Smooth muscle cell (in vitro differentiated cells): ENCODE data around the gene FBXO48. TPM values are rescaled to one million over a fixed set of nuclear protein-coding genes. Genes with fewer than 3 reads are reported as not detected.
A peak's percentile ranks its signal among the peaks of the same experiment; 100 is the strongest.

Experiments used
- DNase-seq: peaks from one replicate; lab custom pipeline; 2025; ENCODE audit not compliant: unreplicated experiment; lab: John Stamatoyannopoulos, UW
- H2AFZ ChIP-seq: fragments of 200-600 bp; sonication (generic); 2 replicates; pipeline ENCODE4 v1.6.0; 2016; ENCODE audit warnings: antibody characterized with exemption, low read depth, mild to moderate bottlenecking
- H3F3A ChIP-seq: fragments of 200-600 bp; sonication (generic); 2 replicates; pipeline ENCODE4 v1.6.0; 2017; ENCODE audit warnings: antibody characterized with exemption, low read depth
- H3K27ac ChIP-seq: fragments of 200-600 bp; sonication (generic); 2 replicates; pipeline ENCODE4 v1.5.1; 2016; ENCODE audit warnings: low read depth, mild to moderate bottlenecking
- H3K27me3 ChIP-seq: fragments of 200-600 bp; sonication (generic); 2 replicates; pipeline ENCODE4 v1.6.1; 2016; ENCODE audit warnings: low read depth, mild to moderate bottlenecking
- H3K36me3 ChIP-seq: fragments of 200-600 bp; sonication (generic); 2 replicates; pipeline ENCODE4 v1.5.1; 2016; ENCODE audit warnings: low read depth
- H3K4me1 ChIP-seq: fragments of 200-600 bp; sonication (generic); 2 replicates; pipeline ENCODE4 v1.5.1; 2016; ENCODE audit warnings: low read depth
- H3K4me2 ChIP-seq: fragments of 200-600 bp; sonication (generic); 2 replicates; pipeline ENCODE4 v1.6.0; 2016; ENCODE audit warnings: mild to moderate bottlenecking
- H3K4me3 ChIP-seq: fragments of 200-600 bp; sonication (generic); 2 replicates; pipeline ENCODE4 v1.5.1; 2016; ENCODE audit warnings: mild to moderate bottlenecking
- H3K79me2 ChIP-seq: fragments of 200-600 bp; sonication (generic); 2 replicates; pipeline ENCODE4 v1.6.0; 2016; ENCODE audit warnings: low read depth, mild to moderate bottlenecking
- H3K9ac ChIP-seq: fragments of 200-600 bp; sonication (generic); 2 replicates; pipeline ENCODE4 v1.6.0; 2016; ENCODE audit warnings: low read depth
- H3K9me3 ChIP-seq: fragments of 200-600 bp; sonication (generic); replicated peaks from 2 replicates; pipeline ENCODE4 v1.5.1; 2016; ENCODE audit warnings: low read depth
- H4K20me1 ChIP-seq: fragments of 200-600 bp; sonication (generic); 2 replicates; pipeline ENCODE4 v1.6.0; 2016; ENCODE audit warnings: low read depth
- WGBS: methylation state at CpG from one replicate; pipeline ENCODE4 v1.1.7; 2016; ENCODE audit warnings: low lambda C conversion rate; 5-methylcytosine and 5-hydroxymethylcytosine counted together
- polyA plus RNA-seq: library from polyadenylated mRNA; unstranded; fragments of >200 nt; fragmentation: Nextera tagmentation; extraction: Ambion mirVana; gene quantifications from 2 replicates; pipeline ENCODE4 v1.2.1, GENCODE V29; 2016
- total RNA-seq: library from RNA; depleted of rRNA; stranded (reverse); fragments of >200 nt; gene quantifications from 2 replicates; pipeline ENCODE4 v1.2.3, GENCODE V29; 2014
- TF ChIP-seq, protein P1 (sequence below): fragments of 200-600 bp; sonication (generic); IDR thresholded peaks from 2 replicates; pipeline ENCODE4 v1.5.1; 2017; ENCODE audit warnings: borderline replicate concordance, mild to moderate bottlenecking, antibody characterized with exemption; ENCODE audit not compliant: insufficient read depth, poor library complexity, severe bottlenecking

Gene FBXO48
- total and polyA plus RNA-seq, 2 experiments from 2014 or later: 0.42 to 0.81 TPM

- Histone ChIP-seq H3K79me2 (peaks cover 18% of the 10 kb centered on the region), H3K9me3 (no peaks in the 10 kb centered on the region), H3K9ac (peak overlapping the region; percentile 96), H3K36me3 (no peaks in the 10 kb centered on the region), H4K20me1 (no peaks in the 10 kb centered on the region), H3K4me3 (peak overlapping the region; percentile 94), H3K4me1 (peaks cover 10% of the 10 kb centered on the region), H3K4me2 (peak overlapping the region; percentile 99), H2AFZ (peak overlapping the region; percentile 95), H3F3A (peaks cover 9% of the 10 kb centered on the region), H3K27ac (peak overlapping the region; percentile 96), H3K27me3 (no peaks in the 10 kb centered on the region)
- TF ChIP-seq, protein P1, sequence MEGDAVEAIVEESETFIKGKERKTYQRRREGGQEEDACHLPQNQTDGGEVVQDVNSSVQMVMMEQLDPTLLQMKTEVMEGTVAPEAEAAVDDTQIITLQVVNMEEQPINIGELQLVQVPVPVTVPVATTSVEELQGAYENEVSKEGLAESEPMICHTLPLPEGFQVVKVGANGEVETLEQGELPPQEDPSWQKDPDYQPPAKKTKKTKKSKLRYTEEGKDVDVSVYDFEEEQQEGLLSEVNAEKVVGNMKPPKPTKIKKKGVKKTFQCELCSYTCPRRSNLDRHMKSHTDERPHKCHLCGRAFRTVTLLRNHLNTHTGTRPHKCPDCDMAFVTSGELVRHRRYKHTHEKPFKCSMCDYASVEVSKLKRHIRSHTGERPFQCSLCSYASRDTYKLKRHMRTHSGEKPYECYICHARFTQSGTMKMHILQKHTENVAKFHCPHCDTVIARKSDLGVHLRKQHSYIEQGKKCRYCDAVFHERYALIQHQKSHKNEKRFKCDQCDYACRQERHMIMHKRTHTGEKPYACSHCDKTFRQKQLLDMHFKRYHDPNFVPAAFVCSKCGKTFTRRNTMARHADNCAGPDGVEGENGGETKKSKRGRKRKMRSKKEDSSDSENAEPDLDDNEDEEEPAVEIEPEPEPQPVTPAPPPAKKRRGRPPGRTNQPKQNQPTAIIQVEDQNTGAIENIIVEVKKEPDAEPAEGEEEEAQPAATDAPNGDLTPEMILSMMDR: no peak
- 12% methylated on average over 11 of the region's 11 CpGs for WGBS
- DNase-seq: no peak
Measured at GRCh38 chr2:68466361-68466777, 725 bp downstream of the FBXO48 start.

GRCh38 chr2:68465081-68465916, 1.8 kb downstream of the FBXO48 start:
- H3K27ac ChIP-seq: peak overlapping the region; percentile 96
- H2AFZ ChIP-seq: no peak overlapping the region
- H3K4me3 ChIP-seq: no peak overlapping the region

DNA sequence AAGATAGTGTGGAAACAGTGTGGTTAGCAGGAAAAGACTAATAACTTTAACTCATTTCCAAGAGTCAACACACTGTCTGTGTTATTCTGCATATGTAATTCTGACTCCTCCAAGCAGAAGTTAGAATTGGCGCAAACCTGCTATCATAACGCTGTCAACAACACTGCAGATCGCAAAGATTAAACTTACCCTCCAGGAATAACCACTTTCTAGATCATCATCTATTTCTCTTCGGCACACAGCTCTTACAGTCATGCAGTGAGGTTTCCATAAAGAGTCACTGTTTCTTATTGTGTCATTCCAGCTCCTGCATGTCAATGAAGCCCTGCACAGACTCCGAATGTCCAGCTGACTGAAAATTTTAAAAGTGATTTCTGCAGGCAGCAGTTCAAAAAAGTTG, 2.4 kb downstream of the FBXO48 start:
- Histone ChIP-seq H3K9ac (no peak overlapping the region), H3K4me3 (no peak overlapping the region), H3K9me3 (no peaks in the 10 kb centered on the region), H3K27ac (no peak overlapping the region), H3K36me3 (no peaks in the 10 kb centered on the region), H3K4me2 (no peak overlapping the region), H4K20me1 (no peaks in the 10 kb centered on the region), H3F3A (peaks cover 9% of the 10 kb centered on the region), H3K27me3 (no peaks in the 10 kb centered on the region), H3K4me1 (peaks cover 10% of the 10 kb centered on the region), H3K79me2 (peaks cover 16% of the 10 kb centered on the region), H2AFZ (no peak overlapping the region)
- no peak for DNase-seq
- TF ChIP-seq, protein P1: no peak
- WGBS: 93% methylated on average over 5 of the region's 5 CpGs

More at GRCh38 chr2:68465081-68465916, 1.8 kb downstream of the FBXO48 start:
- Histone ChIP-seq H3K36me3 (no peaks in the 10 kb centered on the region), H4K20me1 (no peaks in the 10 kb centered on the region), H3K4me1 (peaks cover 10% of the 10 kb centered on the region), H3K27me3 (no peaks in the 10 kb centered on the region), H3K9me3 (no peaks in the 10 kb centered on the region), H3K4me2 (peak overlapping the region; percentile 99), H3F3A (peaks cover 9% of the 10 kb centered on the region), H3K79me2 (peaks cover 18% of the 10 kb centered on the region), H3K9ac (no peak overlapping the region)
- TF ChIP-seq, protein P1: no peak
- no peak for DNase-seq
- 94% methylated on average over 7 of the region's 7 CpGs for WGBS
